ENCODE results near the gene ALG11.
"Not testable (repeated sequence)": the region's sequence is repeated elsewhere in the genome, so short reads cannot be mapped to it uniquely, and the experiment has no call there.

The ALG11 gene

GRCh38 chr13:51998723-51999509, 13.3 kb upstream of the ALG11 start:
- DNase-seq: no peak

GRCh38 chr13:51999510-51999911, 12.7 kb upstream of the ALG11 start:
- no peak for DNase-seq

- no peak for DNase-seq
Observed at GRCh38 chr13:51999921-52000320, 12.3 kb upstream of the ALG11 start.

- no peak for DNase-seq
Observed at GRCh38 chr13:52001120-52001731, 11.0 kb upstream of the ALG11 start.

- no peak for DNase-seq
Observed at GRCh38 chr13:52002361-52002760, 9.8 kb upstream of the ALG11 start.

GRCh38 chr13:52003541-52003940, 8.7 kb upstream of the ALG11 start:
- DNase-seq: no peak

- no peak for DNase-seq
Observed at GRCh38 chr13:52004511-52005170, 7.6 kb upstream of the ALG11 start.

- no peak for DNase-seq
Observed at GRCh38 chr13:52005841-52006522, 6.2 kb upstream of the ALG11 start.

- no peak for DNase-seq
Observed at GRCh38 chr13:52006523-52007245, 5.5 kb upstream of the ALG11 start.

GRCh38 chr13:52009946-52010345, 2.3 kb upstream of the ALG11 start:
- DNase-seq: no peak

- no peak for DNase-seq
Observed at GRCh38 chr13:52010890-52011631, 1.1 kb upstream of the ALG11 start, which contains the start of gene ATP7B. TSS of gene ATP7B (minus strand) at chr13:52011450. CDS start at chr13:52011337, 113 bp downstream.

- DNase-seq: no peak
Observed at GRCh38 chr13:52012512-52012836, 276 bp downstream of the ALG11 start.

GRCh38 chr13:52016296-52016695, 4.1 kb downstream of the ALG11 start:
- no peak for DNase-seq

GRCh38 chr13:52020191-52020590, 8.0 kb downstream of the ALG11 start:
- DNase-seq: no peak

- no peak for DNase-seq
Observed at GRCh38 chr13:52022356-52022755, 10.2 kb downstream of the ALG11 start.

GRCh38 chr13:52024481-52024880, 12.3 kb downstream of the ALG11 start, which contains the start of gene UTP14C:
TSS of gene UTP14C (plus strand) at chr13:52024691. CDS start at chr13:52028805, 4,114 bp downstream.
- DNase-seq: no peak

- DNase-seq: no peak
Observed at GRCh38 chr13:52025475-52026245, 13.5 kb downstream of the ALG11 start.

- DNase-seq: no peak
Observed at GRCh38 chr13:52026246-52026626, 14.0 kb downstream of the ALG11 start.

GRCh38 chr13:52027832-52028231, 15.6 kb downstream of the ALG11 start:
- no peak for DNase-seq

- DNase-seq: no peak
Observed at GRCh38 chr13:52029569-52029968, 17.4 kb downstream of the ALG11 start.

GRCh38 chr13:52030401-52030800, 18.2 kb downstream of the ALG11 start:
- DNase-seq: not testable (repeated sequence)

Measured in NCI-H1048 (cell line).